ENCODE data around the gene GRK5. TPM values are rescaled to one million over a fixed set of nuclear protein-coding genes. Genes with fewer than 3 reads are reported as not detected.

The GRK5 gene
- total RNA-seq, 4 donors from 2014 or later, result 5.4 to 13.0 (median 10.6) TPM

GRCh38 chr10:119443970-119444660 is 236.7 kb downstream of the GRK5 start:
- H3K4me3 ChIP-seq (ENCODE audit: low read depth, poor library complexity, severe bottlenecking), result no peak overlapping the region
- 92 to 93% methylated on average over 12 of the region's 12 CpGs for WGBS, 2 donors
- DNase-seq (ENCODE audit: low spot score in 2 of 2), result no peak
- intact Hi-C loops (cut with DNase I; ENCODE audit: low total_unique reads), result loop anchor here (10.0 kb wide), 1 partner anchor 239 kb away; the partner anchor contains the start of gene GRK5
- TF ChIP-seq POLR2A (IDR thresholded peaks at IDR 0.05) (no peak), CTCF (IDR thresholded peaks at IDR 0.05) (no peak)

- intact Hi-C loops (cut with DNase I; ENCODE audit: low total_unique reads), result loop anchor here (10.0 kb wide), 1 partner anchor 240 kb away; the partner anchor contains the start of gene GRK5
- 76 to 87% methylated on average over 10 of the region's 10 CpGs for WGBS, 2 donors
- TF ChIP-seq CTCF (IDR thresholded peaks at IDR 0.05) (no peak), POLR2A (IDR thresholded peaks at IDR 0.05) (no peak)
- DNase-seq (ENCODE audit: low spot score in 2 of 2), result no peak
- no peak overlapping the region for H3K4me3 ChIP-seq (ENCODE audit: low read depth, poor library complexity, severe bottlenecking)
These were observed 237.5 kb downstream of the GRK5 start for GRCh38 chr10:119444866-119445265.

GRCh38 chr10:119445311-119445934 is 238.1 kb downstream of the GRK5 start:
- intact Hi-C loops (cut with DNase I; ENCODE audit: low total_unique reads), result loop anchor here (10.0 kb wide), 1 partner anchor 241 kb away; the partner anchor contains the start of gene GRK5
- no peak overlapping the region for H3K4me3 ChIP-seq (ENCODE audit: low read depth, poor library complexity, severe bottlenecking)
- 25 to 26% methylated on average over 10 of the region's 10 CpGs for WGBS, 2 donors
- TF ChIP-seq POLR2A (IDR thresholded peaks at IDR 0.05) (no peak), CTCF (IDR thresholded peaks at IDR 0.05) (peak in 1 of 3 donors; percentile 50)
- peak; percentile 73 to 97 for DNase-seq (ENCODE audit: low spot score in 2 of 2)

- WGBS, 2 donors, result 59 to 70% methylated on average over 5 of the region's 5 CpGs
- intact Hi-C loops (cut with DNase I; ENCODE audit: low total_unique reads), result loop anchor here (10.0 kb wide), 1 partner anchor 241 kb away; the partner anchor contains the start of gene GRK5
- no peak overlapping the region for H3K4me3 ChIP-seq (ENCODE audit: low read depth, poor library complexity, severe bottlenecking)
- DNase-seq (ENCODE audit: low spot score in 2 of 2), result no peak
- no peak for TF ChIP-seq CTCF (IDR thresholded peaks at IDR 0.05)
- no peak for TF ChIP-seq POLR2A (IDR thresholded peaks at IDR 0.05)
These were observed 238.6 kb downstream of the GRK5 start for GRCh38 chr10:119445935-119446317.

GRCh38 chr10:119446441-119447277 is 239.3 kb downstream of the GRK5 start:
- intact Hi-C loops (cut with DNase I; ENCODE audit: low total_unique reads), result loop anchor here (10.0 kb wide), 1 partner anchor 242 kb away; the partner anchor contains the start of gene GRK5
- TF ChIP-seq CTCF (IDR thresholded peaks at IDR 0.05), result no peak
- TF ChIP-seq POLR2A (IDR thresholded peaks at IDR 0.05), result no peak
- no peak for DNase-seq (ENCODE audit: low spot score in 2 of 2)
- H3K4me3 ChIP-seq (ENCODE audit: low read depth, poor library complexity, severe bottlenecking), result no peak overlapping the region
- 78 to 87% methylated on average over 20 to 21 of the region's 21 CpGs for WGBS, 2 donors

Data from lower leg skin (tissue), 4 donors.